Measurements from ENCODE around the gene DDAH2. TPM values are rescaled to one million over a fixed set of nuclear protein-coding genes. Genes with fewer than 3 reads are reported as not detected.

The DDAH2 gene
- polyA plus RNA-seq, 1 donor from 2014 or later = 386 TPM

DNA sequence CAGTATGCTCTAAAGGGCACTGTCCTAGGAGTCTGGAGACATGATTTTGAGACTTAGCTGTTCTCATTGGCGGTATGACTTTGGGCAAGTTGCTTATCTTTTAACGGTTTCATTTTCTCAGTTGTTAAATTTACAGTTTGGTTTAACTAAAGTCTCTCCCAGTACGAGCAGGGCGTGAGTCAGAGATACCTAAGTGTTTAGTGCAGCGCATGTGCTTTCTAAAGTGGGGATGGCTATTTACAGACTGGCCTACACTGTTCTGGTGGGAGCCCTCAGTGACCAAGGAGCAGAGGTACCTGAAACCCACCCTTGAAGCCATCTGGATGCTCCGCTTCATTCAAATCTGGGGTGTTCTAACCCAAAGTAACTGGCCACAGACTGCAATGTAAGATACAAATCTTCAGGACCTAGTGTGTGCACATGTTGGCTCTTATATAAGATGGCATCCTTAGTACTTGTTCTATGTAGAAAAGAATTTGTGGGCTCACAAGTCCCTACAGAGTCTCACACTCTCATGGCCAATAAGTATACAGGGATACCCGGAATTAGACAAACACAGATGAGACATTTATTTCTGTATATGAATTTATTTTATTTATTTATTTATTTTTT is 21.4 kb upstream of the DDAH2 start:
- no peak overlapping the region for H2AFZ ChIP-seq (ENCODE audit: low read depth, low read length)
- no peaks in the 10 kb centered on the region for H3K79me2 ChIP-seq (replicated peaks; ENCODE audit: insufficient read depth, low read length)
- no peak overlapping the region for H3K4me2 ChIP-seq (ENCODE audit: low read length)
- H3K9me3 ChIP-seq (ENCODE audit: low read length) = no peaks in the 10 kb centered on the region
- H4K20me1 ChIP-seq (ENCODE audit: insufficient read depth) = no peaks in the 10 kb centered on the region
- H3K4me3 ChIP-seq (ENCODE audit: low read length) = no peak overlapping the region
- H3K9me2 ChIP-seq (ENCODE audit: insufficient read depth, low read length) = no peaks in the 10 kb centered on the region
- no peak overlapping the region for H3K9ac ChIP-seq (ENCODE audit: low read length)
- TF ChIP-seq, protein P1, sequence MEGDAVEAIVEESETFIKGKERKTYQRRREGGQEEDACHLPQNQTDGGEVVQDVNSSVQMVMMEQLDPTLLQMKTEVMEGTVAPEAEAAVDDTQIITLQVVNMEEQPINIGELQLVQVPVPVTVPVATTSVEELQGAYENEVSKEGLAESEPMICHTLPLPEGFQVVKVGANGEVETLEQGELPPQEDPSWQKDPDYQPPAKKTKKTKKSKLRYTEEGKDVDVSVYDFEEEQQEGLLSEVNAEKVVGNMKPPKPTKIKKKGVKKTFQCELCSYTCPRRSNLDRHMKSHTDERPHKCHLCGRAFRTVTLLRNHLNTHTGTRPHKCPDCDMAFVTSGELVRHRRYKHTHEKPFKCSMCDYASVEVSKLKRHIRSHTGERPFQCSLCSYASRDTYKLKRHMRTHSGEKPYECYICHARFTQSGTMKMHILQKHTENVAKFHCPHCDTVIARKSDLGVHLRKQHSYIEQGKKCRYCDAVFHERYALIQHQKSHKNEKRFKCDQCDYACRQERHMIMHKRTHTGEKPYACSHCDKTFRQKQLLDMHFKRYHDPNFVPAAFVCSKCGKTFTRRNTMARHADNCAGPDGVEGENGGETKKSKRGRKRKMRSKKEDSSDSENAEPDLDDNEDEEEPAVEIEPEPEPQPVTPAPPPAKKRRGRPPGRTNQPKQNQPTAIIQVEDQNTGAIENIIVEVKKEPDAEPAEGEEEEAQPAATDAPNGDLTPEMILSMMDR (IDR thresholded peaks at IDR 0.05; ENCODE audit: poor library complexity, severe bottlenecking) = no peak
- TF ChIP-seq EZH2 (IDR thresholded peaks at IDR 0.05; ENCODE audit: borderline replicate concordance, insufficient read depth, low read length, poor library complexity, severe bottlenecking) (no peak), TAF1 (IDR thresholded peaks at IDR 0.05; ENCODE audit: low read depth) (no peak), RAD21 (conservative IDR thresholded peaks at IDR 0.05) (no peak), POLR2AphosphoS5 (IDR thresholded peaks at IDR 0.05) (no peak), SMC3 (conservative IDR thresholded peaks at IDR 0.05; ENCODE audit: poor library complexity) (no peak), EP300 (conservative IDR thresholded peaks at IDR 0.05; ENCODE audit: poor library complexity, severe bottlenecking) (no peak), MXI1 (conservative IDR thresholded peaks at IDR 0.05; ENCODE audit: poor library complexity, severe bottlenecking) (no peak)
- TF ChIP-seq, protein P2, sequence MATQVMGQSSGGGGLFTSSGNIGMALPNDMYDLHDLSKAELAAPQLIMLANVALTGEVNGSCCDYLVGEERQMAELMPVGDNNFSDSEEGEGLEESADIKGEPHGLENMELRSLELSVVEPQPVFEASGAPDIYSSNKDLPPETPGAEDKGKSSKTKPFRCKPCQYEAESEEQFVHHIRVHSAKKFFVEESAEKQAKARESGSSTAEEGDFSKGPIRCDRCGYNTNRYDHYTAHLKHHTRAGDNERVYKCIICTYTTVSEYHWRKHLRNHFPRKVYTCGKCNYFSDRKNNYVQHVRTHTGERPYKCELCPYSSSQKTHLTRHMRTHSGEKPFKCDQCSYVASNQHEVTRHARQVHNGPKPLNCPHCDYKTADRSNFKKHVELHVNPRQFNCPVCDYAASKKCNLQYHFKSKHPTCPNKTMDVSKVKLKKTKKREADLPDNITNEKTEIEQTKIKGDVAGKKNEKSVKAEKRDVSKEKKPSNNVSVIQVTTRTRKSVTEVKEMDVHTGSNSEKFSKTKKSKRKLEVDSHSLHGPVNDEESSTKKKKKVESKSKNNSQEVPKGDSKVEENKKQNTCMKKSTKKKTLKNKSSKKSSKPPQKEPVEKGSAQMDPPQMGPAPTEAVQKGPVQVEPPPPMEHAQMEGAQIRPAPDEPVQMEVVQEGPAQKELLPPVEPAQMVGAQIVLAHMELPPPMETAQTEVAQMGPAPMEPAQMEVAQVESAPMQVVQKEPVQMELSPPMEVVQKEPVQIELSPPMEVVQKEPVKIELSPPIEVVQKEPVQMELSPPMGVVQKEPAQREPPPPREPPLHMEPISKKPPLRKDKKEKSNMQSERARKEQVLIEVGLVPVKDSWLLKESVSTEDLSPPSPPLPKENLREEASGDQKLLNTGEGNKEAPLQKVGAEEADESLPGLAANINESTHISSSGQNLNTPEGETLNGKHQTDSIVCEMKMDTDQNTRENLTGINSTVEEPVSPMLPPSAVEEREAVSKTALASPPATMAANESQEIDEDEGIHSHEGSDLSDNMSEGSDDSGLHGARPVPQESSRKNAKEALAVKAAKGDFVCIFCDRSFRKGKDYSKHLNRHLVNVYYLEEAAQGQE (IDR thresholded peaks at IDR 0.05; ENCODE audit: borderline replicate concordance) = no peak
- H3K27ac ChIP-seq (ENCODE audit: low read length) = no peak overlapping the region
- H3K36me3 ChIP-seq (ENCODE audit: insufficient read depth, low read length) = no peaks in the 10 kb centered on the region
- no peaks in the 10 kb centered on the region for H3F3A ChIP-seq (ENCODE audit: insufficient read depth, low read length, poor library complexity, severe bottlenecking)
- no peaks in the 10 kb centered on the region for H3K27me3 ChIP-seq (ENCODE audit: insufficient read depth, low read depth, low read length)

DNA sequence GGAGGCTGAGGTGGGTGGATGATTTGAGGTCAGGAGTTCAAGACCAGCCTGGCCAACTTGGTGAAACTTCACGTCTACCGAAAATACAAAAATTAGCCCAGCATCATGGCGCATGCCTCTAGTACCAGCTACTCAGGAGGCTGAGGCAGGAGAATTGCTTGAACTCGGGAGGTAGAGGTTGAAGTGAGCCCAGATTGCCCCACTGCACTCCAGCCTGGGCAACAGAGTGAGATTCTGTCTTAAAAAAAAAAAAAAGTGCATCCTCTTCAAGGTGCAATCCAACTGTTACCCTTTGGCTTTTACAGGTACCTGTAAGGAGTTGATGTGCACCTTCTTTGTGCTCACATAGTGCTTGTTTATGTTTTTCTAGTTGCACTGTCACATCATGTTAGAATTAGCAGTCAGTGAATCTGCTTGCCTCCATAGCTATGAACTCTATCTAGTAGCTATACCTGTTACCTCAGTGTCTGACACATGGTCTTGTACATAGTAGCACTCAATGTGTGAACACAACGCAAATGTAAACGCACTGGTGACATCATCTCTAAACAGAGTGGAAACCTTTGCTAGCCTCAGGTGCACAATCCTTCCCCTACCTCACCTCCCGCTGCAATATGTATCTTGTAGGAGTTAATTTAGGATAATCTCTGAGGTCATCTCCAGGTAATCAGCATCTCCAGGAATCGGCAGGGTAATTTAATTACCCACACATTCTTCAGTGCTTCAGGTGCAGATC is 20.4 kb upstream of the DDAH2 start:
- H3F3A ChIP-seq (ENCODE audit: insufficient read depth, low read length, poor library complexity, severe bottlenecking) = no peaks in the 10 kb centered on the region
- no peak overlapping the region for H2AFZ ChIP-seq (ENCODE audit: low read depth, low read length)
- TF ChIP-seq, protein P2 (IDR thresholded peaks at IDR 0.05; ENCODE audit: borderline replicate concordance) = no peak
- H3K9ac ChIP-seq (ENCODE audit: low read length) = no peak overlapping the region
- no peaks in the 10 kb centered on the region for H3K79me2 ChIP-seq (replicated peaks; ENCODE audit: insufficient read depth, low read length)
- no peaks in the 10 kb centered on the region for H3K9me3 ChIP-seq (ENCODE audit: low read length)
- H3K27me3 ChIP-seq (ENCODE audit: insufficient read depth, low read depth, low read length) = no peaks in the 10 kb centered on the region
- no peak overlapping the region for H3K4me3 ChIP-seq (ENCODE audit: low read length)
- H3K4me2 ChIP-seq (ENCODE audit: low read length) = no peak overlapping the region
- no peaks in the 10 kb centered on the region for H4K20me1 ChIP-seq (ENCODE audit: insufficient read depth)
- no peak overlapping the region for H3K27ac ChIP-seq (ENCODE audit: low read length)
- no peaks in the 10 kb centered on the region for H3K36me3 ChIP-seq (ENCODE audit: insufficient read depth, low read length)
- H3K9me2 ChIP-seq (ENCODE audit: insufficient read depth, low read length) = no peaks in the 10 kb centered on the region
